HCEC 1CT (cell line): ENCODE measurements around the gene GHR.
A peak's percentile ranks its signal among the peaks of the same experiment; 100 is the strongest.

Experiments used
- DNase-seq: peaks from one replicate; pipeline ENCODE4 v3.0.0-alpha.2; 2017

The GHR gene

GRCh38 chr5:42423285-42424165, at the start of gene GHR:
Gene GHR (plus strand): TSS chr5:42423439. CDS start chr5:42565875, 142,436 bp downstream.
- peak; percentile 81 for DNase-seq

GRCh38 chr5:42374679-42375273, 48.5 kb upstream of the GHR start:
- no peak for DNase-seq

GRCh38 chr5:42377496-42377895, 45.7 kb upstream of the GHR start:
- no peak for DNase-seq

GRCh38 chr5:42381973-42382372, 41.3 kb upstream of the GHR start:
- no peak for DNase-seq

- DNase-seq = no peak
These were observed 35.7 kb upstream of the GHR start for GRCh38 chr5:42387563-42387962.

GRCh38 chr5:42390115-42390514, 33.1 kb upstream of the GHR start:
- no peak for DNase-seq

- no peak for DNase-seq
These were observed 30.3 kb upstream of the GHR start for GRCh38 chr5:42392917-42393316.

GRCh38 chr5:42396111-42396510, 27.1 kb upstream of the GHR start:
- DNase-seq = no peak

- no peak for DNase-seq
These were observed 26.0 kb upstream of the GHR start for GRCh38 chr5:42397267-42397666.

GRCh38 chr5:42399702-42400101, 23.5 kb upstream of the GHR start:
- no peak for DNase-seq

GRCh38 chr5:42400474-42400873, 22.8 kb upstream of the GHR start:
- DNase-seq = no peak

GRCh38 chr5:42403236-42403635, 20.0 kb upstream of the GHR start:
- DNase-seq = no peak

GRCh38 chr5:42404366-42404765, 18.9 kb upstream of the GHR start:
- DNase-seq = no peak

GRCh38 chr5:42419294-42419693, 3.9 kb upstream of the GHR start:
- DNase-seq = no peak

- DNase-seq = no peak
These were observed 471 bp upstream of the GHR start for GRCh38 chr5:42422656-42423280.

GRCh38 chr5:42426016-42426415, 2.8 kb downstream of the GHR start:
- no peak for DNase-seq

GRCh38 chr5:42429694-42430093, 6.5 kb downstream of the GHR start:
- DNase-seq = no peak

- DNase-seq = no peak
These were observed 10.9 kb downstream of the GHR start for GRCh38 chr5:42434047-42434724.

- DNase-seq = no peak
These were observed 12.8 kb downstream of the GHR start for GRCh38 chr5:42436051-42436450.

GRCh38 chr5:42454216-42454995, 31.2 kb downstream of the GHR start:
- DNase-seq = no peak

- DNase-seq = no peak
These were observed 37.8 kb downstream of the GHR start for GRCh38 chr5:42461033-42461432.

- DNase-seq = no peak
These were observed 38.3 kb downstream of the GHR start for GRCh38 chr5:42461507-42461906.

GRCh38 chr5:42462083-42462482, 38.8 kb downstream of the GHR start:
- no peak for DNase-seq
